Spleen (tissue), 7 donors: ENCODE data around the gene IRS1.

Experiments used
- CTCF ChIP-seq, 11 experiments: fragments of 200-600 bp in 7 of 11; fragments of 450-650 bp in 4 of 11; sonication (generic) in 4 of 11; IDR thresholded peaks in 8 of 11; conservative IDR thresholded peaks in 3 of 11; 1 replicate in 7 of 11; 2 replicates in 4 of 11; pipeline versions ENCODE4 v1.4.0 to v1.8.0; 2016 to 2021; ENCODE audit warnings: antibody characterized with exemption in 11 of 11, inconsistent platforms in 4 of 11, mild to moderate bottlenecking in 1 of 11
- POLR2A ChIP-seq, 3 donors: fragments of 450-650 bp; IDR thresholded peaks; one replicate each; pipeline ENCODE4 v1.5.1; 2017; ENCODE audit warnings: antibody characterized with exemption in 3 of 3, mild to moderate bottlenecking in 1 of 3
- donor health status: DM: no; HTN: no; CAD: no; lungs with moderate emphysema.
- donor health status: DM: no; HTN: no; CAD: no.
- donor health status: DM: no; HTN: no; CAD: no.

GRCh38 chr2:226794196-226794661 is 5.4 kb downstream of the IRS1 start:
- no peak for TF ChIP-seq CTCF (IDR thresholded peaks at IDR 0.05 in 8 of 11, conservative IDR thresholded peaks at IDR 0.05 in 3 of 11)
- no peak for TF ChIP-seq POLR2A (IDR thresholded peaks at IDR 0.05)
